Ovary (tissue), 9 donors: ENCODE data around the gene MSI2. TPM values are rescaled to one million over a fixed set of nuclear protein-coding genes. Genes with fewer than 3 reads are reported as not detected.

ENCODE experiments used
- DNase-seq, 5 donors: peaks; one replicate each; pipeline ENCODE4 v3.0.0-alpha.2; 2019 to 2020
- H3K27ac ChIP-seq, 2 donors: fragments of 200-600 bp; one replicate each; pipeline versions ENCODE4 v1.5.1 to v1.8.0; 2019 to 2022
- H3K27me3 ChIP-seq: fragments of 200-600 bp; one replicate; pipeline ENCODE4 v1.8.0; 2022
- H3K36me3 ChIP-seq: fragments of 200-600 bp; sonication (generic); one replicate; pipeline ENCODE4 v1.5.1; 2019
- H3K4me1 ChIP-seq: one replicate; pipeline ENCODE4 v1.8.1; 2013; ENCODE audit warnings: mild to moderate bottlenecking, moderate library complexity; ENCODE audit not compliant: insufficient read depth
- H3K4me3 ChIP-seq: fragments of 200-600 bp; sonication (generic); one replicate; pipeline ENCODE4 v1.5.1; 2017
- H3K9me3 ChIP-seq, 2 donors: fragments of 200-600 bp in 1 of 2; sonication (generic) in 1 of 2; one replicate each; pipeline versions ENCODE4 v1.5.1 to v1.8.1; 2013 to 2019; ENCODE audit warnings: mild to moderate bottlenecking in 1 of 2, moderate library complexity in 1 of 2
- EP300 ChIP-seq: sonication (generic); formaldehyde crosslinking; IDR thresholded peaks from one replicate; pipeline ENCODE4 v1.6.1; 2017; ENCODE audit warnings: antibody characterized with exemption
- POLR2A ChIP-seq: fragments of 450-650 bp; IDR thresholded peaks from one replicate; pipeline ENCODE4 v1.6.1; 2017; ENCODE audit warnings: antibody characterized with exemption, mild to moderate bottlenecking, moderate library complexity
- WGBS, 3 donors: extraction: QIAGEN DNeasy Blood & Tissue Kit in 1 of 3; methylation state at CpG; one replicate each; pipeline versions ENCODE4 v1.1.5 to v1.1.7; 2013 to 2017; 5-methylcytosine and 5-hydroxymethylcytosine counted together
- intact Hi-C, 4 donors: fragments of 100-400 bp; cut with DNase I; formaldehyde crosslinking; loops; one replicate each; pipeline versions ENCODE4 v1.11.0 to v1.15.1; 2022 to 2023
- polyA plus RNA-seq, 2 donors: library from polyadenylated mRNA; stranded (reverse); fragments of 200-250 nt in 1 of 2; fragments of 350-450 nt in 1 of 2; fragmentation: Illumina TruSeq in 1 of 2; extraction: RNeasy Lipid Tissue Mini Kit (QIAGEN cat#74804) in 1 of 2; gene quantifications; one replicate each; pipeline ENCODE4 v1.2.3, GENCODE V29; 2013 to 2014
- total RNA-seq, 7 donors: library from RNA; depleted of rRNA in 2 of 7; stranded (reverse); fragments of >200 nt in 2 of 7; fragmentation: NEBNext Ultra II Directional in 3 of 7; extraction: Animal tissue kit (Norgen Biotek cat#: 25700) in 3 of 7; gene quantifications; one replicate each; pipeline versions ENCODE4 v1.1.0 to v1.2.4, GENCODE V29; 2016 to 2023
- TF ChIP-seq, protein P1 (sequence below), 3 donors: fragments of 450-650 bp in 2 of 3; fragments of 200-600 bp in 1 of 3; IDR thresholded peaks; one replicate each; pipeline versions ENCODE4 v1.5.1 to v1.8.0; 2016 to 2022; ENCODE audit warnings: antibody characterized with exemption in 3 of 3, mild to moderate bottlenecking in 1 of 3
- donor health status: DM: no; HTN: no; CAD: no; lungs with moderate emphysema.
- donor health status: DM: no; HTN: no; CAD: no.
- donor health status: Bipolar disorder and iron deficiency.
- donor health status: DM: yes; HTN: yes; CAD: no.
- donor health status: DM: no; HTN: no; CAD: no.
- donor health status: DM: yes; HTN: yes; CAD: no.

MSI2 gene
- total and polyA plus RNA-seq, 9 donors = 43.1 to 199 (median 120) TPM

- no peak for DNase-seq
Observed at GRCh38 chr17:57352665-57353175, 96.4 kb downstream of the MSI2 start.

GRCh38 chr17:57354673-57355072, 98.3 kb downstream of the MSI2 start:
- WGBS, 3 donors = 95 to 98% (median 96%) methylated on average over 2 of the region's 2 CpGs
- no peaks in the 10 kb centered on the region for H3K27me3 ChIP-seq
- peak overlapping the region in 1 of 2 donors; percentile 12 for H3K27ac ChIP-seq

More at GRCh38 chr17:57352665-57353175, 96.4 kb downstream of the MSI2 start:
- Histone ChIP-seq H3K9me3 (no peaks in the 10 kb centered on the region), H3K36me3 (no peaks in the 10 kb centered on the region), H3K4me3 (no peak overlapping the region), H3K4me1 (peaks cover 22% of the 10 kb centered on the region), H3K27ac (no peak overlapping the region), H3K27me3 (no peaks in the 10 kb centered on the region)
- TF ChIP-seq, protein P1, sequence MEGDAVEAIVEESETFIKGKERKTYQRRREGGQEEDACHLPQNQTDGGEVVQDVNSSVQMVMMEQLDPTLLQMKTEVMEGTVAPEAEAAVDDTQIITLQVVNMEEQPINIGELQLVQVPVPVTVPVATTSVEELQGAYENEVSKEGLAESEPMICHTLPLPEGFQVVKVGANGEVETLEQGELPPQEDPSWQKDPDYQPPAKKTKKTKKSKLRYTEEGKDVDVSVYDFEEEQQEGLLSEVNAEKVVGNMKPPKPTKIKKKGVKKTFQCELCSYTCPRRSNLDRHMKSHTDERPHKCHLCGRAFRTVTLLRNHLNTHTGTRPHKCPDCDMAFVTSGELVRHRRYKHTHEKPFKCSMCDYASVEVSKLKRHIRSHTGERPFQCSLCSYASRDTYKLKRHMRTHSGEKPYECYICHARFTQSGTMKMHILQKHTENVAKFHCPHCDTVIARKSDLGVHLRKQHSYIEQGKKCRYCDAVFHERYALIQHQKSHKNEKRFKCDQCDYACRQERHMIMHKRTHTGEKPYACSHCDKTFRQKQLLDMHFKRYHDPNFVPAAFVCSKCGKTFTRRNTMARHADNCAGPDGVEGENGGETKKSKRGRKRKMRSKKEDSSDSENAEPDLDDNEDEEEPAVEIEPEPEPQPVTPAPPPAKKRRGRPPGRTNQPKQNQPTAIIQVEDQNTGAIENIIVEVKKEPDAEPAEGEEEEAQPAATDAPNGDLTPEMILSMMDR (IDR thresholded peaks at IDR 0.05) = no peak
- TF ChIP-seq EP300 = no peak
- TF ChIP-seq POLR2A = no peak
- 94 to 96% (median 96%) methylated on average over 5 of the region's 5 CpGs for WGBS, 3 donors
- intact Hi-C loops = no loop called here

GRCh38 chr17:57355090-57355859, 99.0 kb downstream of the MSI2 start:
- TF ChIP-seq EP300 = no peak
- no peak for TF ChIP-seq POLR2A
- TF ChIP-seq, protein P1 (IDR thresholded peaks at IDR 0.05) = no peak
- Histone ChIP-seq H3K27me3 (no peaks in the 10 kb centered on the region), H3K4me1 (peaks cover 23% of the 10 kb centered on the region), H3K9me3 (no peaks in the 10 kb centered on the region), H3K4me3 (no peak overlapping the region), H3K36me3 (no peaks in the 10 kb centered on the region), H3K27ac (peak overlapping the region in 1 of 2 donors; percentile 12)
- no peak for DNase-seq
- intact Hi-C loops = no loop called here
- 76 to 85% (median 78%) methylated on average over 6 of the region's 6 CpGs for WGBS, 3 donors

More at GRCh38 chr17:57354673-57355072, 98.3 kb downstream of the MSI2 start:
- Histone ChIP-seq H3K4me3 (no peak overlapping the region), H3K9me3 (no peaks in the 10 kb centered on the region), H3K4me1 (peaks cover 24% of the 10 kb centered on the region), H3K36me3 (no peaks in the 10 kb centered on the region)
- TF ChIP-seq, protein P1 (IDR thresholded peaks at IDR 0.05) = no peak
- TF ChIP-seq EP300 (no peak), POLR2A (no peak)
- intact Hi-C loops = no loop called here
- no peak for DNase-seq

DNA sequence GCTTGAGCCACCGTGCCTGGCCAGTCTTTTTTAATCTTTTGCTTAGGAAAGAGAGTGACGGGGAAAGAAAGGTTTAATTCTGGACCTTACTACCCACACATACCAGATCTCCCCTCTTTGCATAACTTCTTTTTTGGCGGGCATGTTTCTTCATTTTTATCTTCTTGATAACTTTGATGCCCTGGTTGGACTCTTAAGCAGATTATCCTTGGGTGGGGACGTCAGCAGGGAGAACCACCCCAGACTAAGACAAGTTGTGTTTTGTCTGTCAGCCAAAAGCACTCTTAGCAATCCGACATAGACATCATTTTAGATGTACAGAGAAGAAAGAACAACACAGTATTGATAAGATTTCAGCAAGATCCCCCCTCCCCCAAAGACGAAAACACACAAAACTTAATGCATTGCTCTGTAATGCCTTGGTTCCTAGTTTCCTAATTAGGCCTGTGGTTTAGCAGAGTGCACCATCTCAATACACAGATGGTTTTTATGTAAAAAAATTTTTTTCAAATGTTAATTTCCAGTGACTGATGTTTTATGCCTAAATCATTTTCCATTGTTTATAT, 99.9 kb downstream of the MSI2 start:
- H3K4me1 ChIP-seq = peaks cover 21% of the 10 kb centered on the region
- DNase-seq = no peak
- intact Hi-C loops = no loop called here
- no peaks in the 10 kb centered on the region for H3K36me3 ChIP-seq
- H3K4me3 ChIP-seq = no peak overlapping the region
- no peak for TF ChIP-seq EP300
- TF ChIP-seq, protein P1 (IDR thresholded peaks at IDR 0.05) = no peak
- no peak for TF ChIP-seq POLR2A
- peak overlapping the region in 1 of 2 donors; percentile 75 for H3K27ac ChIP-seq
- no peaks in the 10 kb centered on the region for H3K9me3 ChIP-seq
- 35 to 54% (median 45%) methylated on average over 6 of the region's 6 CpGs for WGBS, 3 donors
- no peaks in the 10 kb centered on the region for H3K27me3 ChIP-seq
